GM21526 (cell line): ENCODE results near the gene THNSL1.

Experiments
- ATAC-seq: cut with Tn5 transposase; IDR thresholded peaks from one replicate; pipeline ENCODE4 v1.9.1; 2021; ENCODE audit warnings: moderate library complexity; ENCODE audit not compliant: unreplicated experiment, low FRiP score

The THNSL1 gene

DNA sequence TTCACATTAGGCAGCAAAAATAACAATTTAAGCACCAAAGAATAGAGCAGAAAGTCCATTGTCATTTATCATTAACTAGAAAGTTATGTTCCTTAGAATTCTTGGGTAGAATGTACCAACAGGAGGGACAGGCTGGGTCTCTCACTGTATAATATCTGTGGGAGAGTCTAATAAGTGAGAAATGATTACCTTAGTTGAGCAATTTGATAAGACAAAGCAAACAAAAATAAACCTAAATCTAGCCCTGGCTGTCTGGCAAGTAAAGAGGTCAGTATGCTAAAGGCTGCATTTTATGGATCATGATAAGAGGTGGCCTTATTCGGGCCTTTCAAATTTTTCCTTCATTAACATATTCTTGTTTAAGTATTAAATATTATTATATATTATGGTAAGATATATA lies 35.6 kb downstream of the THNSL1 start:
- no peak for ATAC-seq

DNA sequence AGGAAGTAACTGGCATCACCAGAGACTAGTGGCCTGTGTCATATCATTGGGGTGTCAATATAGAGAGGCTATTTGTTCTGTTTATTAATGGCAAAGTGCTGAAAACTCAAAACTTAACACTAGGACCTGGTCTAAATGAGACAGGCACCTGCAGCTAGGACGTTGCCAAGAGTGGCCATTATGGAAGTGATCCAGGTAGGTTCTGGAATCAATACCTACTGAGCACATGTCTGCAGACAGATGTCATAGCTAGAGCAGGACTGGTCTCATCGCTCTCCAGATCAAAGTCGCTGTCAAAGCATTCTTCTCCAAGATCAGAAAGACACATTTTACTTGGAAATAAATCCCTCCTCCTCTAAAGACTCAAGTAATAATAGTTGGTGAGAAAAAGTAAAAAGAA lies 40.3 kb downstream of the THNSL1 start:
- no peak for ATAC-seq

DNA sequence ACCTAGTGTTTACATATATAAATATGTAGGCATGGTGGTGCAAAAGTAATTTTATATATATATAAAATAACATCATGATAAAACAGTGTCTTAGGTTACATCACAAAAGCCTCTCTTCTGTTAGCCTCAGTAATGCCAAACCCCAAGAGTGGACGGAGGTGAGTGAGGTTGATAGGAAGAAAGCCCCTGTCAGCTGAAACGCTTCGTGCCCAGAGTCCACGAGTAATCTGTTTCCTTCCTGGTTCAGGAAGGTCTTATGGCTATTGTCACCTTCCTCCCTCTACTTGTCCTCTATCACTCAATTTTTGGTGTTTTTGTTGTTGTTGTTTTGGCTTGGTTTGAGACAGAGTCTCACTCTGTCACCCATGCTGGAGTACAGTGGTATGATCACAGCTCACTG lies 41.5 kb downstream of the THNSL1 start:
- ATAC-seq, result no peak

DNA sequence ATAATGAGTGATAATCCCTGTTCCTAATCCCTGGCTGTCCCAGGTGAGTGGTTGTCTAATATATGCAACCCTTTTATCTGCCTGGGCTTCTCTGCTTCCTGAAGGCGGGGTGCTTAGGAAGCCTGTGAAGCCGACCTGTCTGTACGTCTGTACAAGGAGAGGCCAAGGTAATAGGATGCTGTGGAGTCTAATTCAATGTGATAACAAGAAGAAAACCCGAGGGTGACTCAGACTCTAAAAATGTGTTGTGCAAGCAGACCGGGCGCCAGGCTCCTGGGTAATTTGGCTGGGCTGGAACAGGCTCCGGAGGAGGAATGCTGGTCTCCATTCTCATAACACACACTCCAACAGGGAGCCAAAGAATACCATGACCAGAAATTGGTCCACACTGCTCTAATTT lies 43.6 kb downstream of the THNSL1 start:
- ATAC-seq, result no peak

DNA sequence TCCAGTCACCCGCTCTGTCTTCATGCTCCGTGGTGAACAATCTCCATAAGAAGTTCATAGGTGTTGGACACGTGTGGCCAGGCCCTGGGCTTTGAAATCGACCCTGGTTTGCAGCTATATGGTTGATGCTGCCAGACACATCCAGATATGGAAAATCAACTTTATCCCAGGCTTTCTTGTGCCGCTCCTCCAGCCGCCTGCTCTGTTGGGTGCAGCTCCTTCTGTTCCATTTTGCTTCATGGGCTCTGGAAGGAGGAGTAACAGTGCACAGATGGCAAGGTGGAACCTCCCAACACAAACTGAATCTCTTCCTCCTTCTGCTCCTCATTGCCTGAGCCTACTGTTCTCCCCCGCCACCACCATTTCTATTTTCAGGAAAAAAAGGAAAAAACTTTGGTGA lies 44.7 kb downstream of the THNSL1 start:
- no peak for ATAC-seq

DNA sequence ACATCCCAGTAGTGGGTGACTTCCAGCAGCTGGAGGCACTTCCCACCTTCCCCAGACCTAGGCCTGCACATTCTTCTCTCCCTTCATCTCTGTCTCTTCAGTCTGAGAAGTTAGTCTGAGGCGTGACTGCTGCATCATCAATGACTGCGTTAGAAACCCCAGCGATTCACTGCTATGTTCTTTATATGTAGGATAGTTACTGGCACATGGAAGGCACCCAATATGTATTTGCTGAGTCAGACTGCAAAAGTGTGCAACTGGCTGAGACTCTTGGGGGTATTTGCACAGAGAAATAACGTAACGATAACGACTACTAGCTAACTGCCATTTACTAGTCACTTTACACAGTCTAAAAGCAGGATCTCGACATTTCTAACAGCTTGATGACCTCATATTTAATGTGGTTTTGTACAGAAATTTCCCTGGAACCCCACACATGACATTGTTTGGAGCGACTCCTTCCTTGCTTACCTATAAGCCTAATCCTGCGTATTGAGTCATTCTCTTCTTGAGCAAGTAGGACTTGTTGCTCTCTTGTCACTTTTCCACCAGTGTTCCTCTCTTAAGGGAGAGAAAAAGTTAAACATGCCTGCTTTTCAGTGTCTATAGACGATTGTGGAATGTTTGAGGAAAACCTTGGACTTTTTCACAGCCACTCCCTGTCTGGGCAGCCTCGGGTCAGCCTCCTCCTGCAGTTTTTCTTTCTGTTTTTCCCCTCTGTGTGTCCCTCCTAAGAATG lies 45.5 kb downstream of the THNSL1 start:
- no peak for ATAC-seq

DNA sequence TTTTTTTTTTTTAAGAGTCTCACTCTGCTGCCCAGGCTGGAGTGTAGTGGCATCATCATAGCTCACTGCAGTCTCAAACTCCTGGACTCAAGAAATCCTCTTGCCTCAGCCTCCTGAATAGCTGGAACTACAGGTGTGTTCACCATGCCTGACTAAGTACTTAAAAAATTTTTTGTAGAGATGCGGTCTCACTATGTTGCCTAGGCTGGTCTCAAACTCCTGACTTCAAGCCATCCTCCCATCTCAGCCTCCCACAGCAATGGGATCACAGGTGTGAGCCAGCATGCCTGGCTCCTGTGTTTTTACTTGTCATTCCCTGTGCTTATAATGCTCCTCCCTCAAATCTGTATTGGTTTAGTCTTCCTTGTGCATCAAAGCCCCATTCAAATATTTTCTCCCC lies 46.7 kb downstream of the THNSL1 start:
- no peak for ATAC-seq

DNA sequence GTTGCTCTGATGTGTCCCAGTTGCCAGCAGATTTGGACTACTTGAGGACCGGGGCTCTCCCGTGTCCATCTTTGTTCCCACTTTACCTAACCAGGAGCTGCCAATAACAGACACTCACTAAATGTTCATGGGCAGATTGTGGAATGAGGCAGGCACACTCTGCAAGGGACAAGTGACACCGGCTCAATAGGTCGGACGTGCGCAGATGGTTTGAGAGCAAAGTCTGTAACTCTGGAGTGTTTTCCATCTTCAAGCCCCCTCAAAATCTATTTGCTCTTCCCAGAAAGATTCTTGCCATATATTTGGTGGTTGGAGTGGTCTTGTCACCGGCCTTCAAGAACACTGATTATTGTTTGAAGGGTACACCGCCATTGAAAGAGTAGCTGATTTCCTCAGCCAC lies 47.2 kb downstream of the THNSL1 start:
- ATAC-seq, result no peak

DNA sequence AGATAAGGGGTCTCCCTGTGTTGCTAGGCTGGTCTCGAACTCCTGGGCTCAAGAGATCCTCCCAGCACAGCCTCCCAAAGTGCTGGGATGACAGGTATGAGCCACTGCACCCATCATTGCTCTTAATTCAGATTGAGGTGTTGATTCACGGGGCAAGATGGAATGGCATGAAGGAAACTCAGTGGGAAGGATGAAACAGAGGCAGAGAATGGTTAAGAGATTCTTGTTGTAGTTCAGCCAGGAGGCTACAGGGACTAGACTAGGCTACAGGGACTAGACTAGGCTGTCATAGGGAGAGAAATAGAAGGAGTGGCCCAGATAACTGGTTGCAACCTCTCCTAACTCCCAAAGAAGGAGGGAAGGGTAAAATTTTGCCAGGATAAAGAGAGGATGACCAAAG lies 48.0 kb downstream of the THNSL1 start:
- no peak for ATAC-seq

DNA sequence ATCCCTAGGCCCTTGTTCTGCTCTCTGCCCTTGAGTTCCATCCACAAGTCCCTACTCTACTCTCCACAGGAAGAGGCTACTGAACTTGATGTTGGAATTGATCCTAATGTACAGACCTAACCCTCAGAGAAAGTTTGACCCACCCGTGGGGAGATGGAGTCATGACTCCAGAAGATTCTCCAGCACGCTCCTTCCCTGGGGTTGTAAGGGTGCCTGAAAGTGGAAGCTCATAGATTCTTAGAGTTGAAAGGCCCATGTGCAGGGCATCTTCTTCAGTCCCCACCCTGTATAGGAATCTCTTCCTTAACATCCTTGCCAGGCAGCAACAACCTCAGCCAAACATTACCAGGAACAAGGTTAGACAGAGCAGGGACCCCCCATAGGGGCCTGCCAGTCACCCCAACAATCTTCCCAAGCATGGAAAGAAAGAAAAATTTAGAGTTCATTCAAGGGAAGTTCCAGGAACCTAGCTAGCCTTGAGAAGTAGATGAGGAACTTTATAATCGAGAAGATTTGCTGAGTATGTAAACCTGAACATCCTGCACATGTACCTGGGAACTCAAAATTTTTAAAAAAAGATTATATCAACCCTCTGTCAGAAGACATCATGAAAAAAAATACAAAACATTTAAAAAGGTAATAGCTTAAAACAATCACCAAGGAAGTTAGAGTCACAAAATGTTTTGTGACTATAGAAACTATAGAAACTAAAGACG lies 49.5 kb downstream of the THNSL1 start:
- no peak for ATAC-seq

DNA sequence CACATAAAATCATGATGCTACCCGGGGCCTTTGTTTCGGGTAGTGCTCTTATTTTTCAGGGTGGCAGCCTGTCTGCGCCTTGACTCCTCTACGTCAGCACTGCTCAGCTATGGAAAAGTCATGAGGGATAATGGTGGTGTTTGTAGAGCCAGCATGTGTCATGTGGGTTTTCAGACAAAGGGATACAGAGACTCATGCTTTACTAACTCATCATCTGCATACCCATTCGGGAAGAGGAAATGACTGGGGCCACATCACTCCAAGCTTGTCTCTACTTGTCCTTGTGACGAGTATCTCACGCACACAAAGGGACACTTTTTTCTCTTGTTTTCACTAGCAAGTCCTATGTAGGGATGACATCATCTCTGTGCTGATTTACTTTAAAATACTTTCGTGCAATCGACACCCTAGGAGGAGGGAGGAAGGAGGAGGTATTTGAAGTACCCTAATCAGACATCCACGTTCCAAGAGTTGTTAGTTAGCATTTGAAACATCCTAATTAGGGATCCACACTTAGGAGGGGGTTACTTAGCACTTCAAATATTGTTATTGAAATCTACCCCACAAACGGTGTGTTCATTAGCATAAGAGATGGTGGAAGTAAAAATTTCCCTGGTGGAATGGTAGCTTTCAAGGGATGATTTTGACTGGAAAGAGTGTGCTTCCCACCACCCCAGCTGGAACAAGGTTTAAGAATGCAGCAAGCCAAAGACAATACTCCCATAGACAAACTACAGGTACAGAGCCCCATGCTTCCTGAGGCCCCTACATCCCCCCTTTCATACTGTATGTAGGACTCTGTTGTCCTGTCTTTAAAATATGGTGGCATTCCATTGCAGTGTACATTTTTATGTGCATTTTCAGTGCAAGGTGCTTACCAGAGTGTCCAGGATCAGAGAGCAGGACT lies 52.0 kb downstream of the THNSL1 start:
- ATAC-seq, result no peak

DNA sequence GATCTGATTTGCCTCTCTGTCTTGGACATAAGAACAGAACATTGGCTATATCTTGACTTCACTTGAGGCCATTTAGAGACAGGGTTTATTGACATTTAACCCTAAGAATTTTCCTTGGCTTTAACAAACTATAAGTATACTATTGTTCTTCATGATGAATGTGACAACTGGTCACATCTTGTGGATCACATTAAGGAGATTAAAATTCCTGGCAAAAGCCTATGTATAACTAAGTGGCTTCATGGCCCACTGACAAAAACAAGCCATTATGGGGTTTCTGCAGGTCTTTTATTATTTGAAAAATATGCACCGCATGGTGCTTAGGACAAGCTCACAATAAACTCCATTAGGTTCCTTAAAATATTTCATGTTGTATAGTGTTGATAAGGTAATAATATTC lies 54.8 kb downstream of the THNSL1 start:
- ATAC-seq, result no peak

DNA sequence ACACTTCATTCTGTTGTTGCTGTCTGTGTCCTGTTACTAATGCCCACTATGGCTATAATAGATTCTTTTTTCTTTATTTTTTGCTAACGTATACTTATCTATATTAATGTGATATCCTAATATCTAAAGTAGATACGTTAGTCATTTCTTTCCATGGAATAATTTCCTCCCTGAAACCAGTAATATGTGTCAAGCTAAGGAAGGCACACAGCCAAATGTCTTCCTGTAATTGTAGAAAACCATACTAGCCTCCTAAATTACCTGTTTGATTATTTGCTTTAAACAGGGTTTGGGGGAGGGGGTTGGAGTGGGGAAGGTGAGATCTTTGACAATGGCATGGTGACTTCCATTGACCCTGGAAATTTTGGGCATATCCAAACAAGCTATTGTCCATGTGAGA lies 56.4 kb downstream of the THNSL1 start:
- ATAC-seq, result no peak

DNA sequence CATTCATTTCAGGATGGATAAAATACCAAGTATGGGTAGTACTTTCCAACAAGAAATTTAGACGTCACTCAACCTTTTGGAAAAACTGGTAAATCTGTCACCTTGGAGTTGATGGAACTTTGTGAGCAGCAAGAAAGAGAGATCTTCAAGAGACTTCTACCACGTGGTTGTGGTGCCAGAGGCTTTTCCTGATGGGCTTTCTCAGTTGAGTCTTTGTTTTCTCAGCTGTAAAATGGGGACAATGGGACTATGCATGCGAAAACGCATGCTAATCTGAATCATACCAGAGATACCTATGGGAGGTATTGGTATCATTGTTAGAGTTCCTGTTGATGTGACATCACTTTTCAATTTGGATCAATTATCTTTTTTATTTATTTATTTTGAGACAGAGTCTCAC lies 59.4 kb downstream of the THNSL1 start:
- ATAC-seq, result no peak
